OCI-LY7 (cell line): Measurements from ENCODE around the gene CDKN1B. TPM values are rescaled to one million over a fixed set of nuclear protein-coding genes. Genes with fewer than 3 reads are reported as not detected.

Experiments used
- BruUV-seq: library from RNA; stranded (reverse); fragments of 400-500 nt; replicated peaks from 2 replicates; lab custom pipeline; 2021; lab: Mats Ljungman, UMichigan
- CTCF ChIA-PET: fragments of 300-600 bp; sonication (Branson Sonifier 250); formaldehyde crosslinking; loops from one replicate; lab custom pipeline; 2022; ENCODE audit warnings: antibody characterized with exemption; ENCODE audit not compliant: unreplicated experiment; lab: Charles Lee
- POLR2A ChIA-PET: fragments of 300-600 bp; sonication (Branson Sonifier 250); formaldehyde crosslinking; loops from one replicate; lab custom pipeline; 2022; ENCODE audit warnings: antibody characterized with exemption; lab: Charles Lee
- DNase-seq: peaks from one replicate; pipeline ENCODE4 v3.0.0-alpha.2; 2015; ENCODE audit warnings: low spot score
- H2AFZ ChIP-seq: fragments of 200-600 bp; sonication (generic), shearing (Covaris generic); 2 replicates; pipeline ENCODE4 v1.6.1; 2014; ENCODE audit warnings: mild to moderate bottlenecking, antibody characterized with exemption, low read length, moderate library complexity
- H3K27ac ChIP-seq: fragments of 200-600 bp; sonication (generic); 2 replicates; pipeline ENCODE4 v1.5.1; 2014; ENCODE audit warnings: mixed run types, low read depth, mild to moderate bottlenecking, moderate library complexity, low read length, inconsistent platforms; ENCODE audit not compliant: poor library complexity, severe bottlenecking
- H3K36me3 ChIP-seq: fragments of 200-600 bp; sonication (generic); 2 replicates; pipeline ENCODE4 v1.6.1; 2014; ENCODE audit warnings: mild to moderate bottlenecking, antibody characterized with exemption, low read length, moderate library complexity, mixed read lengths; ENCODE audit not compliant: insufficient read depth
- H3K4me1 ChIP-seq: fragments of 200-600 bp; sonication (generic); 2 replicates; pipeline ENCODE4 v1.5.1; 2014; ENCODE audit warnings: mild to moderate bottlenecking, low read length; ENCODE audit not compliant: insufficient read depth, poor library complexity, severe bottlenecking
- H3K4me2 ChIP-seq: fragments of 200-600 bp; sonication (generic); 2 replicates; pipeline ENCODE4 v1.6.1; 2014; ENCODE audit warnings: mild to moderate bottlenecking, low read length
- H3K4me3 ChIP-seq: fragments of 200-600 bp; sonication (generic); 2 replicates; pipeline ENCODE4 v1.5.1; 2014; ENCODE audit warnings: mild to moderate bottlenecking, low read depth, low read length; ENCODE audit not compliant: poor library complexity, severe bottlenecking
- H3K79me2 ChIP-seq: fragments of 200-600 bp; sonication (generic); 2 replicates; pipeline ENCODE4 v1.6.1; 2016; ENCODE audit warnings: low read depth, mild to moderate bottlenecking, low read length, moderate library complexity, mixed read lengths; ENCODE audit not compliant: insufficient read depth
- H3K9me2 ChIP-seq: fragments of 200-600 bp; sonication (generic); 2 replicates; pipeline ENCODE4 v1.6.1; 2016; ENCODE audit warnings: mild to moderate bottlenecking, low read length, mixed read lengths; ENCODE audit not compliant: insufficient read depth
- H3K9me3 ChIP-seq: fragments of 200-600 bp; sonication (generic); 2 replicates; pipeline ENCODE4 v1.6.1; 2014; ENCODE audit warnings: mild to moderate bottlenecking, mixed run types, low read length, mixed read lengths
- H4K20me1 ChIP-seq: fragments of 200-600 bp; sonication (generic); 2 replicates; pipeline ENCODE4 v1.6.1; 2014; ENCODE audit warnings: mild to moderate bottlenecking, antibody characterized with exemption, low read length, moderate library complexity, mixed read lengths; ENCODE audit not compliant: insufficient read depth
- EZH2phosphoT487 ChIP-seq: fragments of 200-600 bp; sonication (generic); IDR thresholded peaks from 2 replicates; pipeline ENCODE4 v1.6.1; 2018; ENCODE audit warnings: low read depth, borderline replicate concordance, mild to moderate bottlenecking, mixed run types, antibody characterized with exemption, low read length, moderate library complexity, mixed read lengths
- intact Hi-C: fragments of 100-400 bp; cut with micrococcal nuclease; formaldehyde crosslinking; loops from one replicate; pipeline ENCODE4 v1.10.0; 2022; ENCODE audit not compliant: unreplicated experiment
- total RNA-seq, 2 experiments: library from RNA; depleted of rRNA in 1 of 2; stranded (reverse); fragments of >200 nt in 1 of 2; shearing (Covaris generic) in 1 of 2; gene quantifications; 2 replicates each; pipeline ENCODE4 v1.2.3, GENCODE V29; 2014 to 2022
- TF ChIP-seq, protein P1 (sequence below): fragments of 200-600 bp; sonication (generic); conservative IDR thresholded peaks from 2 replicates; pipeline ENCODE4 v1.5.1; 2014; ENCODE audit warnings: mild to moderate bottlenecking, antibody characterized with exemption, low read length, moderate library complexity, mixed read lengths

Gene CDKN1B
- total RNA-seq, 2 experiments from 2014 or later = 45.3 to 59.4 TPM

DNA sequence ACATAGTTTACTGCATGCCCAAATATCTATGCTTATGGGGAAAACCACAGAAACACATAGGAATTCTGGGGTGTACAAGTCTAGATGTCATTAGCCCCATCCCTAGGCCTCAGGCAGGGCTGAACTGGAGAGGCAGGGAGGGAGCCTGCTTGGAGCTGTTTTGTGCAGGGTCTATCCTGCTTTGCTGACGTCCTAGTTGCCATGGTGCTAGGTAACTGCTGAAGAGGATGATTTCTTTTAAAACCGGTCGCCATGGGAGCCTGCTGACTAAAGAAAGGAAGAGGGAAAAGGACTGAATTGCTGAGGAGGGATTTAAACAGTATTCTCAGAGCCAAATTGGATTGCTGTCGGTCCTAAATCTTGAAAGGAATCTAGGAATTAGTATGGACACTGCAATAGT is 31.9 kb upstream of the CDKN1B start:
- no peak for TF ChIP-seq EZH2phosphoT487
- TF ChIP-seq, protein P1, sequence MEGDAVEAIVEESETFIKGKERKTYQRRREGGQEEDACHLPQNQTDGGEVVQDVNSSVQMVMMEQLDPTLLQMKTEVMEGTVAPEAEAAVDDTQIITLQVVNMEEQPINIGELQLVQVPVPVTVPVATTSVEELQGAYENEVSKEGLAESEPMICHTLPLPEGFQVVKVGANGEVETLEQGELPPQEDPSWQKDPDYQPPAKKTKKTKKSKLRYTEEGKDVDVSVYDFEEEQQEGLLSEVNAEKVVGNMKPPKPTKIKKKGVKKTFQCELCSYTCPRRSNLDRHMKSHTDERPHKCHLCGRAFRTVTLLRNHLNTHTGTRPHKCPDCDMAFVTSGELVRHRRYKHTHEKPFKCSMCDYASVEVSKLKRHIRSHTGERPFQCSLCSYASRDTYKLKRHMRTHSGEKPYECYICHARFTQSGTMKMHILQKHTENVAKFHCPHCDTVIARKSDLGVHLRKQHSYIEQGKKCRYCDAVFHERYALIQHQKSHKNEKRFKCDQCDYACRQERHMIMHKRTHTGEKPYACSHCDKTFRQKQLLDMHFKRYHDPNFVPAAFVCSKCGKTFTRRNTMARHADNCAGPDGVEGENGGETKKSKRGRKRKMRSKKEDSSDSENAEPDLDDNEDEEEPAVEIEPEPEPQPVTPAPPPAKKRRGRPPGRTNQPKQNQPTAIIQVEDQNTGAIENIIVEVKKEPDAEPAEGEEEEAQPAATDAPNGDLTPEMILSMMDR = no peak
- Histone ChIP-seq H2AFZ (no peak overlapping the region), H3K36me3 (no peaks in the 10 kb centered on the region), H3K9me3 (no peaks in the 10 kb centered on the region), H3K4me2 (no peak overlapping the region), H3K79me2 (no peaks in the 10 kb centered on the region), H4K20me1 (no peaks in the 10 kb centered on the region), H3K4me3 (no peak overlapping the region), H3K9me2 (no peaks in the 10 kb centered on the region), H3K4me1 (no peaks in the 10 kb centered on the region), H3K27ac (no peak overlapping the region)
- no TSS peak for BruUV-seq
- ChIA-PET POLR2A (no interaction called here), CTCF (no interaction called here)
- intact Hi-C loops = no loop called here
- no peak for DNase-seq

DNA sequence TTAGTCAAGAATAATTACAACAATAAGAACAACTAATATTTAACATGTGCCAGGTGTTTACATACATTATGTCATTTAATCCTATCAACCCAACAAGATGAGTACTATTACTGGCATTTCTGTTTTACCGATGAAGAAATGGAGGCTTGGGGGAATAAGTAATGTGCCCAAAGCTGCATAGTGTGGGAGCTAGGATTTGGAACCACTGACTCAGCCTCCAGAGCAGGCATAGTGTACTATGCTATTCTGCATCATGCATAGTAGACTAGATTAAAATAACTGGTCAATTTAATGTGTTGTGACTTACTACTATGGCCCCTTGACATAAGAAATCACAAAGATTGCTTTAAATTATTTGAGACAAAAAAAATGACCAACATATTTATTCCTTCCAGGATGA is 30.7 kb upstream of the CDKN1B start:
- intact Hi-C loops = no loop called here
- BruUV-seq = no TSS peak
- Histone ChIP-seq H3K4me1 (peaks cover 4% of the 10 kb centered on the region), H3K9me2 (no peaks in the 10 kb centered on the region), H3K4me3 (no peak overlapping the region), H3K27ac (no peak overlapping the region), H3K79me2 (no peaks in the 10 kb centered on the region), H3K9me3 (no peaks in the 10 kb centered on the region), H4K20me1 (no peaks in the 10 kb centered on the region), H2AFZ (no peak overlapping the region), H3K36me3 (no peaks in the 10 kb centered on the region), H3K4me2 (no peak overlapping the region)
- CTCF ChIA-PET = no interaction called here
- POLR2A ChIA-PET = no interaction called here
- no peak for DNase-seq
- no peak for TF ChIP-seq EZH2phosphoT487
- TF ChIP-seq, protein P1 = no peak

DNA sequence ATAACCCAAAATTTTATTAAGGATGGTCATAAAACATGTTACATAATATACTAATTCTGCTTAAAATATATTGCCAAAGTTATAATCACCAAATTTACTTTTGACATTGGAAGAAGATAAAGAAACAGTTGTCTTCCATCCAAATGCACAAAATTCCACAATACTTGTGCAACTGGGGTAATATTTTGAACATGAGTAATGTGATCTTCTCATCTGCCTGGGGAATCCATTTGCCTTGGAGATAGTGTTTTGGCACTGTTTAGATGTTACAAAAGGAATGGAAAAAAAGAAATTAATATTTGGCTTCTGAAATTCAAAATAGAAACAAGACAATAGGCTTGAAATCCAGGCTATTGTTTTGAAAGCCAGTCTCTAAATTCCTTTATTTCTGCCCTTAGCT is 30.2 kb upstream of the CDKN1B start:
- Histone ChIP-seq H3K4me1 (peaks cover 8% of the 10 kb centered on the region), H3K9me3 (no peaks in the 10 kb centered on the region), H3K4me2 (no peak overlapping the region), H3K27ac (no peak overlapping the region), H4K20me1 (no peaks in the 10 kb centered on the region), H3K79me2 (no peaks in the 10 kb centered on the region), H3K4me3 (no peak overlapping the region), H2AFZ (no peak overlapping the region), H3K36me3 (no peaks in the 10 kb centered on the region), H3K9me2 (no peaks in the 10 kb centered on the region)
- POLR2A ChIA-PET = interaction anchor here (1.1 kb wide), 1 partner anchor 10 kb away, joined by 4 read pairs; no protein-coding TSS in a partner anchor
- TF ChIP-seq EZH2phosphoT487 = no peak
- TF ChIP-seq, protein P1 = no peak
- CTCF ChIA-PET = no interaction called here
- BruUV-seq = no TSS peak
- intact Hi-C loops = no loop called here
- DNase-seq = no peak
